ENCODE data around the gene PSRC1.

The PSRC1 gene

DNA sequence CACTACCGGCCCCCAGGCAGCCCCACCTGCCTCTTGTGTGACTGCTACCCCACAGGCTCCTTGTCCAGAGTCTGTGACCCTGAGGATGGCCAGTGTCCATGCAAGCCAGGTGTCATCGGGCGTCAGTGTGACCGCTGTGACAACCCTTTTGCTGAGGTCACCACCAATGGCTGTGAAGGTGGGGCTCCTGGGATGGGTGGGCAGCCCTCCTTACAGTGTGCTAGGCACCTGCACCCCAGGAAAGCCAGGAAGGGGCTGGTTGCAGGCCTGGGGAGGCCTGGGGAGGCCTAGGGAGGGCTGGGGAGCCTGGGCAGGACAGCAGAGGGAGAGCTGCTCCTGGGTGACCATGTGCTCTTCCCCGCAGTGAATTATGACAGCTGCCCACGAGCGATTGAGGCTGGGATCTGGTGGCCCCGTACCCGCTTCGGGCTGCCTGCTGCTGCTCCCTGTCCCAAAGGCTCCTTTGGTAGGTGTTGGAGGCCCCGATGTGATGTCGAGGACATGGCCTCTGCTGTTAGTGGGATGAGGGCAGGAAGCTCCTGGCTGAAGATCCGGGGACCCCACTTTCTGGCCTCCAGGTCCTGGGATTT is 17.1 kb downstream of the PSRC1 start:
- Histone ChIP-seq H3K9me2 (ENCODE audit: low read depth, low read length) (no peaks in the 10 kb centered on the region), H3K4me1 (ENCODE audit: insufficient read depth, low read length, severe bottlenecking) (no peaks in the 10 kb centered on the region), H2AFZ (ENCODE audit: low read length) (no peak overlapping the region), H3K36me3 (ENCODE audit: insufficient read depth, low read length) (no peaks in the 10 kb centered on the region; the same call in 1 of the 2 replicates), H3K9ac (ENCODE audit: low read length) (no peak overlapping the region), H3F3A (ENCODE audit: insufficient read depth, low read length) (no peaks in the 10 kb centered on the region), H3K79me2 (ENCODE audit: insufficient read depth, low read length) (no peaks in the 10 kb centered on the region), H3K27ac (ENCODE audit: low read depth, low read length, poor library complexity, severe bottlenecking) (no peak overlapping the region), H3K27me3 (ENCODE audit: insufficient read depth, low read length) (no peaks in the 10 kb centered on the region; the same call in 1 of the 2 replicates), H3K4me3 (ENCODE audit: low read depth, low read length, poor library complexity, severe bottlenecking) (no peak overlapping the region), H3K4me2 (ENCODE audit: low read length) (no peak overlapping the region), H4K20me1 (ENCODE audit: insufficient read depth, low read length) (no peaks in the 10 kb centered on the region), H3K9me3 (ENCODE audit: low read length) (no peaks in the 10 kb centered on the region)
- no peak for TF ChIP-seq EZH2 (IDR thresholded peaks at IDR 0.05; ENCODE audit: borderline replicate concordance, low read length)
- TF ChIP-seq, protein P1, sequence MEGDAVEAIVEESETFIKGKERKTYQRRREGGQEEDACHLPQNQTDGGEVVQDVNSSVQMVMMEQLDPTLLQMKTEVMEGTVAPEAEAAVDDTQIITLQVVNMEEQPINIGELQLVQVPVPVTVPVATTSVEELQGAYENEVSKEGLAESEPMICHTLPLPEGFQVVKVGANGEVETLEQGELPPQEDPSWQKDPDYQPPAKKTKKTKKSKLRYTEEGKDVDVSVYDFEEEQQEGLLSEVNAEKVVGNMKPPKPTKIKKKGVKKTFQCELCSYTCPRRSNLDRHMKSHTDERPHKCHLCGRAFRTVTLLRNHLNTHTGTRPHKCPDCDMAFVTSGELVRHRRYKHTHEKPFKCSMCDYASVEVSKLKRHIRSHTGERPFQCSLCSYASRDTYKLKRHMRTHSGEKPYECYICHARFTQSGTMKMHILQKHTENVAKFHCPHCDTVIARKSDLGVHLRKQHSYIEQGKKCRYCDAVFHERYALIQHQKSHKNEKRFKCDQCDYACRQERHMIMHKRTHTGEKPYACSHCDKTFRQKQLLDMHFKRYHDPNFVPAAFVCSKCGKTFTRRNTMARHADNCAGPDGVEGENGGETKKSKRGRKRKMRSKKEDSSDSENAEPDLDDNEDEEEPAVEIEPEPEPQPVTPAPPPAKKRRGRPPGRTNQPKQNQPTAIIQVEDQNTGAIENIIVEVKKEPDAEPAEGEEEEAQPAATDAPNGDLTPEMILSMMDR (IDR thresholded peaks at IDR 0.05; ENCODE audit: low read length): no peak

DNA sequence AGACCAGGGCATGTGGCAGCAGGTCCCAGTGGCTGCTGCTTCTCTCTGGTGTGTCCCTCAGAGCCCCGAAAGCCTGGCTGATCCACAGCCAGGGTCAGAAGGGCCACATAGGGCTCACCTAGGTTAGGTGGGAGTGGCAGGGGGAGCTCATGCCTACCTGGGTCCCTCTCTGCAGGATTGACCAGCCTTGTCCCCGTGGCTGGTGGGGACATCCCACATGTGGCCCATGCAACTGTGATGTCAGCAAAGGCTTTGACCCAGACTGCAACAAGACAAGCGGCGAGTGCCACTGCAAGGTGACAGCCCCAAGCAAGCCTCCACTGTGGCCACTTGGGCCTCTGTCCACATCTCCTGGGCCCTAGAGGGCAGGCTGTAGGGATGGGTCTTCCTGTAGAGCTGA is 17.9 kb downstream of the PSRC1 start:
- no peaks in the 10 kb centered on the region for H3K79me2 ChIP-seq (ENCODE audit: insufficient read depth, low read length)
- H3K9me3 ChIP-seq (ENCODE audit: low read length): no peaks in the 10 kb centered on the region
- no peaks in the 10 kb centered on the region; the same call in 1 of the 2 replicates for H3K27me3 ChIP-seq (ENCODE audit: insufficient read depth, low read length)
- H4K20me1 ChIP-seq (ENCODE audit: insufficient read depth, low read length): no peaks in the 10 kb centered on the region
- H3K36me3 ChIP-seq (ENCODE audit: insufficient read depth, low read length): no peaks in the 10 kb centered on the region; the same call in 1 of the 2 replicates
- no peaks in the 10 kb centered on the region for H3K4me1 ChIP-seq (ENCODE audit: insufficient read depth, low read length, severe bottlenecking)
- H3F3A ChIP-seq (ENCODE audit: insufficient read depth, low read length): no peaks in the 10 kb centered on the region
- no peak overlapping the region for H3K4me3 ChIP-seq (ENCODE audit: low read depth, low read length, poor library complexity, severe bottlenecking)
- no peak overlapping the region for H2AFZ ChIP-seq (ENCODE audit: low read length)
- no peaks in the 10 kb centered on the region for H3K9me2 ChIP-seq (ENCODE audit: low read depth, low read length)
- TF ChIP-seq EZH2 (IDR thresholded peaks at IDR 0.05; ENCODE audit: borderline replicate concordance, low read length): no peak
- TF ChIP-seq, protein P1 (IDR thresholded peaks at IDR 0.05; ENCODE audit: low read length): no peak
- no peak overlapping the region for H3K9ac ChIP-seq (ENCODE audit: low read length)
- no peak overlapping the region for H3K4me2 ChIP-seq (ENCODE audit: low read length)
- no peak overlapping the region for H3K27ac ChIP-seq (ENCODE audit: low read depth, low read length, poor library complexity, severe bottlenecking)

- H3K9me3 ChIP-seq (ENCODE audit: low read length): no peaks in the 10 kb centered on the region
- H3K4me3 ChIP-seq (ENCODE audit: low read depth, low read length, poor library complexity, severe bottlenecking): no peak overlapping the region
- no peak overlapping the region for H2AFZ ChIP-seq (ENCODE audit: low read length)
- no peaks in the 10 kb centered on the region for H3K9me2 ChIP-seq (ENCODE audit: low read depth, low read length)
- H3K9ac ChIP-seq (ENCODE audit: low read length): no peak overlapping the region
- H3K27me3 ChIP-seq (ENCODE audit: insufficient read depth, low read length): no peaks in the 10 kb centered on the region; the same call in 1 of the 2 replicates
- H3K4me1 ChIP-seq (ENCODE audit: insufficient read depth, low read length, severe bottlenecking): no peaks in the 10 kb centered on the region
- H3K79me2 ChIP-seq (ENCODE audit: insufficient read depth, low read length): no peaks in the 10 kb centered on the region
- H3K36me3 ChIP-seq (ENCODE audit: insufficient read depth, low read length): no peaks in the 10 kb centered on the region; the same call in 1 of the 2 replicates
- H3F3A ChIP-seq (ENCODE audit: insufficient read depth, low read length): no peaks in the 10 kb centered on the region
- no peak for TF ChIP-seq EZH2 (IDR thresholded peaks at IDR 0.05; ENCODE audit: borderline replicate concordance, low read length)
- TF ChIP-seq, protein P1 (IDR thresholded peaks at IDR 0.05; ENCODE audit: low read length): no peak
- no peaks in the 10 kb centered on the region for H4K20me1 ChIP-seq (ENCODE audit: insufficient read depth, low read length)
- no peak overlapping the region for H3K27ac ChIP-seq (ENCODE audit: low read depth, low read length, poor library complexity, severe bottlenecking)
- no peak overlapping the region for H3K4me2 ChIP-seq (ENCODE audit: low read length)
These were observed 18.6 kb downstream of the PSRC1 start for GRCh38 chr1:109264379-109264755.
